Adipose tissue (tissue), 3 donors: ENCODE results near the gene PATE1. TPM values are rescaled to one million over a fixed set of nuclear protein-coding genes. Genes with fewer than 3 reads are reported as not detected.

ENCODE experiments used
- H3K27ac ChIP-seq: one replicate; pipeline ENCODE4 v1.5.1; 2013; ENCODE audit warnings: low read depth, low read length
- WGBS, 3 donors: extraction: QIAGEN DNeasy Blood & Tissue Kit; methylation state at CpG; one replicate each; pipeline ENCODE4 v1.1.7; 2013; 5-methylcytosine and 5-hydroxymethylcytosine counted together
- polyA plus RNA-seq, 3 donors: library from polyadenylated mRNA; stranded (reverse); fragments of 200-250 nt; gene quantifications; one replicate each; pipeline ENCODE4 v1.2.3, GENCODE V29; 2013
- donor health status: healthy with polysubstance abuse.
- donor health status: Bipolar disorder and iron deficiency.
- donor health status: healthy.

PATE1 gene
- polyA plus RNA-seq, 3 donors = not detected

GRCh38 chr11:125778728-125779127 is 32.6 kb downstream of the PATE1 start, which contains the start of gene PATE2:
Gene PATE2 (minus strand): TSS chr11:125778828. CDS start chr11:125778773, 55 bp downstream.
- no peak within 1 kb of the TSS for H3K27ac ChIP-seq

GRCh38 chr11:125784678-125785077 is 38.6 kb downstream of the PATE1 start:
- no peak overlapping the region for H3K27ac ChIP-seq
- 42 to 61% (median 46%) methylated on average over 2 of the region's 2 CpGs for WGBS, 3 donors

DNA sequence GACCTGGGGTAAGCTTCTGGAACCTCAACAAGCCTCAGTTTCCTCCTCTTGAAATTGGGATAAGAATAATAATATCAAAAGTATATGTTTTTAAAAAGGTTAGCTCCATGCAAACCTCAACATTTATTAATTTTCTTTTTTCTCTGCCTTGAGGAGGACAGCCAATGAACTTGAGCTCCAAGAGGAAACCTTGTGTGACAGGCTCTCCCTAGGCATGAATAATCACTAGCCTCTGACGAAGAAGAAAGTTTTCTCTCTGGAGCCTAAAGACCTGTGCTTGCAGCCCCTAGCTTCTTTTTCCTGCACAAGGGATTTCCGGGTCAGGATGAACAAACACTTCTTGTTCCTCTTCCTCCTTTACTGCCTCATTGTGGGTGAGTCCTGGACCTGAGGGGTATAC is 41.7 kb downstream of the PATE1 start, which contains the start of gene PATE3:
Gene PATE3 (plus strand): TSS at position 301 of the 400 bp plus-strand sequence. CDS start 25 bp downstream, at position 326.
- no peak within 1 kb of the TSS for H3K27ac ChIP-seq
- WGBS, 3 donors = 36 to 41% (median 40%) methylated on average over 2 of the region's 2 CpGs

DNA sequence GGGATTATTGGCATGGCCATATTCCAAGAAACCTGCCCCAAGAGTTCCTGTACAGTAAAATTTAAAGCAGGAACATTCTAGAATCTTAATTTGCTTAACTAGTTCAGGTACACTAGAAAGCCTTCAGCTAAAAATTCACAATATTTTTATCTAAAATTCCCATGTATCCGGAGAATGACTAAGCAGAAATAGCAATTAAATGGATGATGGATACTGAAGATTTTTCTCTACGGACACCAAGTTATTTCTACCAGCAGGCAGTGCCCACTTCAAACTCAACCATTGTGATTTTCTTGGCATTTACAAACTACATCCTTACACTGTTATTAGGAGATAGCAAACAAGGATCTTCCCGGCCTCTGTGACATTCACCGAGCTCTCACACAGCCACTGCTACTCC is 44.7 kb downstream of the PATE1 start:
- H3K27ac ChIP-seq = no peak overlapping the region
- 90 to 95% (median 95%) methylated on average over 4 of the region's 4 CpGs for WGBS, 3 donors

DNA sequence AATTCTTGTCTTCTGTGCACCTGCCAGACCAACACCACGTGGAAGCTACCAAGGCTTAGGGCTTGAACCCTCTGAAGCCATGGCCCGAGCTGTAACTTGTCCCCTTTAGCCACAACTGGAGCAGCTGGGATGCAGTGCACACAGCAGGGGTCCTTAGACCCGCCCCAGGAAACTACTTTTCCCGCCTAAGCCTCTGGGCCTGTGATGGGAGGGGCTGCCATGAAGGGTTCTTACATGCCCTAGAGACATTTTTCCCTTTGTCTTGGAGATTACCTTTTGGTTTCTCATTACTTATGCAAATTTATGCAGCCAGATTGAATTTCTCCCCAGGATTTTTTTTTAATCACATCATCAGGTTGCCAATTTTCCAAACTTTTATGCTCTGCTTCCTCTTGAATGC is 51.6 kb downstream of the PATE1 start:
- no peak overlapping the region for H3K27ac ChIP-seq
- 36 to 53% (median 39%) methylated on average over 4 of the region's 4 CpGs for WGBS, 3 donors

Other genes starting within 250 kb of the PATE1 start
- 10 to 100 TPM; 67.1 to 83.5 (median 70.4) TPM for gene EI24, start 176.8 kb upstream of the PATE1 start, polyA plus RNA-seq
- gene STT3A, start 153.4 kb upstream of the PATE1 start, polyA plus RNA-seq = 10 to 100 TPM; 27.4 to 78.2 (median 53.0) TPM
- gene CHEK1, start 121.1 kb upstream of the PATE1 start, polyA plus RNA-seq = 1 to 10 TPM in 2 of 3 donors, under 1 TPM in 1; 0.91 to 2.5 (median 1.1) TPM
- gene ACRV1, start 65.4 kb upstream of the PATE1 start, polyA plus RNA-seq = not detected
- not detected for gene PATE2, start 32.5 kb downstream of the PATE1 start, polyA plus RNA-seq
- gene PATE3, start 41.8 kb downstream of the PATE1 start, polyA plus RNA-seq = not detected
- not detected for gene PATE4, start 87.0 kb downstream of the PATE1 start, polyA plus RNA-seq
- gene HYLS1, start 141.4 kb downstream of the PATE1 start, polyA plus RNA-seq = 1 to 10 TPM; 1.1 to 2.6 (median 2.0) TPM
- 10 to 100 TPM in 1 of 3 donors, 1 to 10 TPM in 2; 8.6 to 12.2 (median 8.9) TPM for gene PUS3, start 156.9 kb downstream of the PATE1 start, polyA plus RNA-seq
- gene DDX25, start 158.2 kb downstream of the PATE1 start, polyA plus RNA-seq = under 1 TPM; 0.06 to 0.34 (median 0.26) TPM
- under 1 TPM; 0.02 to 0.45 (median 0.13) TPM for gene VSIG10L2, start 199.8 kb downstream of the PATE1 start, polyA plus RNA-seq